Mesendoderm (in vitro differentiated cells): Measurements from ENCODE around the gene FUT9.

Experiments used
- DNase-seq: peaks from one replicate; pipeline ENCODE4 v3.0.0; 2013
- H2AK5ac ChIP-seq: 2 replicates; pipeline ENCODE4 v1.6.1; 2013; ENCODE audit warnings: low read length, inconsistent platforms
- H2BK120ac ChIP-seq: 2 replicates; pipeline ENCODE4 v1.6.1; 2013; ENCODE audit warnings: low read depth, mild to moderate bottlenecking, low read length, moderate library complexity, mixed read lengths
- H2BK15ac ChIP-seq: replicated peaks from 2 replicates; pipeline ENCODE4 v1.6.1; 2013; ENCODE audit warnings: low read depth, mild to moderate bottlenecking, moderate library complexity
- H2BK5ac ChIP-seq: 2 replicates; pipeline ENCODE4 v1.6.1; 2013; ENCODE audit warnings: low read length, inconsistent platforms
- H3K18ac ChIP-seq: 2 replicates; pipeline ENCODE4 v1.6.1; 2013; ENCODE audit warnings: mild to moderate bottlenecking, low read length, mixed read lengths
- H3K23ac ChIP-seq: one replicate; pipeline ENCODE4 v1.6.1; 2013; ENCODE audit warnings: low read length
- H3K27ac ChIP-seq: 2 replicates; pipeline ENCODE4 v1.5.1; 2013; ENCODE audit warnings: low read depth, mild to moderate bottlenecking, inconsistent platforms, low read length, moderate library complexity
- H3K27me3 ChIP-seq: 2 replicates; pipeline ENCODE4 v1.6.1; 2013; ENCODE audit warnings: low read length, control low read depth, mild to moderate bottlenecking, inconsistent platforms; ENCODE audit not compliant: insufficient read depth, poor library complexity
- H3K36me3 ChIP-seq: 2 replicates; pipeline ENCODE4 v1.6.1; 2013; ENCODE audit warnings: low read length, inconsistent platforms; ENCODE audit not compliant: control insufficient read depth, insufficient read depth
- H3K4ac ChIP-seq: one replicate; pipeline ENCODE4 v1.6.1; 2013; ENCODE audit warnings: low read depth, mild to moderate bottlenecking, low read length, moderate library complexity
- H3K4me1 ChIP-seq: 2 replicates; pipeline ENCODE4 v1.6.1; 2013; ENCODE audit warnings: low read depth, low read length, inconsistent platforms; ENCODE audit not compliant: control insufficient read depth
- H3K4me2 ChIP-seq: 2 replicates; pipeline ENCODE4 v1.6.1; 2013; ENCODE audit warnings: low read length
- H3K4me3 ChIP-seq: 2 replicates; pipeline ENCODE4 v1.5.1; 2013; ENCODE audit warnings: mild to moderate bottlenecking, low read length
- H3K56ac ChIP-seq: one replicate; pipeline ENCODE4 v1.6.1; 2013; ENCODE audit warnings: low read length
- H3K79me1 ChIP-seq: 2 replicates; pipeline ENCODE4 v1.6.1; 2013; ENCODE audit warnings: low read length, inconsistent platforms
- H3K79me2 ChIP-seq: 2 replicates; pipeline ENCODE4 v1.6.1; 2013; ENCODE audit warnings: mild to moderate bottlenecking, low read length; ENCODE audit not compliant: control insufficient read depth, insufficient read depth
- H3K9ac ChIP-seq: 2 replicates; pipeline ENCODE4 v1.6.1; 2013; ENCODE audit warnings: low read length, inconsistent platforms
- H4K5ac ChIP-seq: one replicate; pipeline ENCODE4 v1.6.1; 2013; ENCODE audit warnings: low read length
- H4K8ac ChIP-seq: one replicate; pipeline ENCODE4 v1.6.1; 2013; ENCODE audit warnings: low read depth, mild to moderate bottlenecking, control low read depth, low read length, moderate library complexity
- WGBS: extraction: QIAGEN DNeasy Blood & Tissue Kit; methylation state at CpG from one replicate; pipeline ENCODE4 v1.1.7; 2013; ENCODE audit warnings: low lambda C conversion rate, missing lambda C conversion rate; ENCODE audit not compliant: insufficient coverage; ENCODE audit errors: extremely low coverage; 5-methylcytosine and 5-hydroxymethylcytosine counted together

The FUT9 gene

GRCh38 chr6:96157018-96157565 is 141.3 kb downstream of the FUT9 start:
- Histone ChIP-seq H2AK5ac (no peak overlapping the region), H3K4me2 (no peak overlapping the region), H3K27me3 (no peaks in the 10 kb centered on the region), H3K79me1 (no peaks in the 10 kb centered on the region), H2BK120ac (no peak overlapping the region), H2BK15ac (no peak overlapping the region), H3K4ac (no peak overlapping the region), H4K5ac (no peak overlapping the region), H3K4me1 (no peaks in the 10 kb centered on the region), H3K18ac (no peak overlapping the region), H2BK5ac (no peak overlapping the region), H3K23ac (no peak overlapping the region), H4K8ac (no peak overlapping the region), H3K27ac (no peak overlapping the region), H3K4me3 (no peak overlapping the region), H3K79me2 (no peaks in the 10 kb centered on the region), H3K36me3 (no peaks in the 10 kb centered on the region), H3K56ac (no peak overlapping the region), H3K9ac (no peak overlapping the region)
- WGBS: no CpG with 5 or more reads among the region's 3 CpGs
- DNase-seq: no peak

GRCh38 chr6:96162711-96163120 is 146.9 kb downstream of the FUT9 start:
- Histone ChIP-seq H3K56ac (peak overlapping the region; percentile 37), H3K36me3 (no peaks in the 10 kb centered on the region), H3K79me1 (no peaks in the 10 kb centered on the region), H3K79me2 (no peaks in the 10 kb centered on the region), H3K4ac (no peak overlapping the region), H3K27ac (no peak overlapping the region), H4K5ac (no peak overlapping the region), H2BK120ac (no peak overlapping the region), H3K27me3 (no peaks in the 10 kb centered on the region), H2AK5ac (no peak overlapping the region), H3K18ac (no peak overlapping the region), H4K8ac (no peak overlapping the region), H3K4me1 (no peaks in the 10 kb centered on the region), H3K23ac (no peak overlapping the region), H3K4me3 (no peak overlapping the region), H2BK5ac (no peak overlapping the region), H2BK15ac (no peak overlapping the region), H3K4me2 (no peak overlapping the region), H3K9ac (no peak overlapping the region)
- DNase-seq: peak; percentile 90
- WGBS: no CpG with 5 or more reads among the region's 2 CpGs

GRCh38 chr6:96164802-96165201 is 149.0 kb downstream of the FUT9 start:
- no peak overlapping the region for H3K4me3 ChIP-seq
- no peak overlapping the region for H3K4me2 ChIP-seq
- H3K18ac ChIP-seq: no peak overlapping the region
- DNase-seq: no peak
- no peak overlapping the region for H2BK15ac ChIP-seq
- H3K9ac ChIP-seq: no peak overlapping the region
- no peak overlapping the region for H3K23ac ChIP-seq
- H3K27me3 ChIP-seq: no peaks in the 10 kb centered on the region
- H4K5ac ChIP-seq: no peak overlapping the region
- no peaks in the 10 kb centered on the region for H3K36me3 ChIP-seq
- no peak overlapping the region for H3K27ac ChIP-seq
- no peaks in the 10 kb centered on the region for H3K4me1 ChIP-seq
- H4K8ac ChIP-seq: no peak overlapping the region
- H3K4ac ChIP-seq: no peak overlapping the region
- no peaks in the 10 kb centered on the region for H3K79me2 ChIP-seq
- H3K79me1 ChIP-seq: no peaks in the 10 kb centered on the region
- H2AK5ac ChIP-seq: no peak overlapping the region
- no peak overlapping the region for H2BK5ac ChIP-seq
- H2BK120ac ChIP-seq: no peak overlapping the region
- H3K56ac ChIP-seq: no peak overlapping the region

GRCh38 chr6:96171112-96171511 is 155.3 kb downstream of the FUT9 start:
- Histone ChIP-seq H3K23ac (no peak overlapping the region), H3K27me3 (no peaks in the 10 kb centered on the region), H3K79me1 (no peaks in the 10 kb centered on the region), H3K4me3 (no peak overlapping the region), H3K18ac (no peak overlapping the region), H3K27ac (no peak overlapping the region), H2AK5ac (no peak overlapping the region), H3K4me2 (no peak overlapping the region), H2BK5ac (no peak overlapping the region), H3K79me2 (no peaks in the 10 kb centered on the region), H2BK120ac (no peak overlapping the region), H3K9ac (no peak overlapping the region), H3K36me3 (no peaks in the 10 kb centered on the region), H2BK15ac (no peak overlapping the region), H4K5ac (no peak overlapping the region), H3K4me1 (no peaks in the 10 kb centered on the region), H4K8ac (no peak overlapping the region), H3K56ac (no peak overlapping the region), H3K4ac (no peak overlapping the region)
- DNase-seq: no peak
- no CpG with 5 or more reads among the region's 2 CpGs for WGBS

GRCh38 chr6:96184798-96185197 is 169.0 kb downstream of the FUT9 start:
- H3K27ac ChIP-seq: no peak overlapping the region
- no peaks in the 10 kb centered on the region for H3K79me2 ChIP-seq
- H3K9ac ChIP-seq: no peak overlapping the region
- no peak overlapping the region for H3K18ac ChIP-seq
- H3K36me3 ChIP-seq: no peaks in the 10 kb centered on the region
- no peaks in the 10 kb centered on the region for H3K27me3 ChIP-seq
- no peak overlapping the region for H2AK5ac ChIP-seq
- no peak overlapping the region for H3K4ac ChIP-seq
- no CpG with 5 or more reads among the region's 2 CpGs for WGBS
- no peak overlapping the region for H3K4me3 ChIP-seq
- no peaks in the 10 kb centered on the region for H3K79me1 ChIP-seq
- no peak overlapping the region for H4K8ac ChIP-seq
- H2BK15ac ChIP-seq: no peak overlapping the region
- H3K4me1 ChIP-seq: peaks cover 3% of the 10 kb centered on the region
- H3K4me2 ChIP-seq: no peak overlapping the region
- H2BK120ac ChIP-seq: no peak overlapping the region
- H3K56ac ChIP-seq: no peak overlapping the region
- no peak overlapping the region for H3K23ac ChIP-seq
- DNase-seq: peak; percentile 62
- no peak overlapping the region for H2BK5ac ChIP-seq
- H4K5ac ChIP-seq: no peak overlapping the region

- peak overlapping the region; percentile 51 for H3K18ac ChIP-seq
- no peaks in the 10 kb centered on the region for H3K79me1 ChIP-seq
- H3K23ac ChIP-seq: no peak overlapping the region
- WGBS: no CpG with 5 or more reads among the region's 2 CpGs
- no peak overlapping the region for H3K4ac ChIP-seq
- H3K4me1 ChIP-seq: peaks cover 3% of the 10 kb centered on the region
- no peak overlapping the region for H3K56ac ChIP-seq
- no peak overlapping the region for H2BK5ac ChIP-seq
- H3K4me3 ChIP-seq: no peak overlapping the region
- no peak overlapping the region for H4K5ac ChIP-seq
- no peak overlapping the region for H3K9ac ChIP-seq
- no peak overlapping the region for H3K27ac ChIP-seq
- no peak overlapping the region for H4K8ac ChIP-seq
- no peak overlapping the region for H2BK15ac ChIP-seq
- DNase-seq: peak; percentile 9
- no peaks in the 10 kb centered on the region for H3K79me2 ChIP-seq
- H3K27me3 ChIP-seq: no peaks in the 10 kb centered on the region
- no peak overlapping the region for H2AK5ac ChIP-seq
- H2BK120ac ChIP-seq: no peak overlapping the region
- no peak overlapping the region for H3K4me2 ChIP-seq
- no peaks in the 10 kb centered on the region for H3K36me3 ChIP-seq
Observed at GRCh38 chr6:96186094-96186493, 170.3 kb downstream of the FUT9 start.
